RWPE1 (cell line): ENCODE measurements around the gene MAN2A2.

Experiments
- CTCF ChIA-PET: fragments of 350-600 bp; sonication (Branson Sonifier 250); formaldehyde crosslinking; extraction: SDS; loops from one replicate; lab custom pipeline; 2021; lab: Yijun Ruan, JAX
- POLR2A ChIA-PET: fragments of 400-600 bp; formaldehyde crosslinking; extraction: SDS; loops from one replicate; lab custom pipeline; 2020; ENCODE audit warnings: antibody characterized with exemption; ENCODE audit not compliant: low non-redundant PET; lab: Yijun Ruan, JAX
- DNase-seq: peaks from one replicate; pipeline ENCODE4 v3.0.0; 2012; ENCODE audit warnings: low spot score
- H3K27ac ChIP-seq: fragments of 450-650 bp; 2 replicates; pipeline ENCODE4 v1.5.1; 2017
- TF ChIP-seq, protein P1 (sequence below): fragments of 450-650 bp; conservative IDR thresholded peaks from 2 replicates; pipeline ENCODE4 v1.5.1; 2017; ENCODE audit warnings: low read depth, mild to moderate bottlenecking

Gene MAN2A2

DNA sequence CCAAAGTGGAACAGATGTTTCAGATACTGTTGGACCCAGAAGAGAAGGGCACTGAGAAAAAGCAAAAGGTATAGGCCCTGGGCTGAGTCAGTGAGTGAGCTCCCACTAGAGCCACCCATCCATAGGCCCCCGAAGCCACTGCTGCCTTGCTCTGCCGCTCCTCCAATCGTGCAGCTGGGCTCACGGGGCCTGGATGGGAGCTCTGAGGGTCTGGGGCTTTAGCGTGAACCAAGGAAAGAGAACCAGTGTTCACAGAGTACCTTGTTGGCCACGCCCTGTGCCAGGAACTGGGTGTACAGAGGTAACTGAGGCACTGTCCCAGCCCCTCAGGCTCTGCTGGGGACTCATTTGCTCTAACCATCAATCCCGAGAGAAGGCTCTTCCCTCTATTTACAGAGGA, 36.7 kb downstream of the MAN2A2 start:
- CTCF ChIA-PET, result interaction anchor here (0.6 to 0.8 kb wide), 2 partner anchors 8 to 495 kb away, joined by 4 read pairs; no protein-coding TSS in a partner anchor
- DNase-seq, result no peak
- POLR2A ChIA-PET, result no interaction called here
- TF ChIP-seq, protein P1, sequence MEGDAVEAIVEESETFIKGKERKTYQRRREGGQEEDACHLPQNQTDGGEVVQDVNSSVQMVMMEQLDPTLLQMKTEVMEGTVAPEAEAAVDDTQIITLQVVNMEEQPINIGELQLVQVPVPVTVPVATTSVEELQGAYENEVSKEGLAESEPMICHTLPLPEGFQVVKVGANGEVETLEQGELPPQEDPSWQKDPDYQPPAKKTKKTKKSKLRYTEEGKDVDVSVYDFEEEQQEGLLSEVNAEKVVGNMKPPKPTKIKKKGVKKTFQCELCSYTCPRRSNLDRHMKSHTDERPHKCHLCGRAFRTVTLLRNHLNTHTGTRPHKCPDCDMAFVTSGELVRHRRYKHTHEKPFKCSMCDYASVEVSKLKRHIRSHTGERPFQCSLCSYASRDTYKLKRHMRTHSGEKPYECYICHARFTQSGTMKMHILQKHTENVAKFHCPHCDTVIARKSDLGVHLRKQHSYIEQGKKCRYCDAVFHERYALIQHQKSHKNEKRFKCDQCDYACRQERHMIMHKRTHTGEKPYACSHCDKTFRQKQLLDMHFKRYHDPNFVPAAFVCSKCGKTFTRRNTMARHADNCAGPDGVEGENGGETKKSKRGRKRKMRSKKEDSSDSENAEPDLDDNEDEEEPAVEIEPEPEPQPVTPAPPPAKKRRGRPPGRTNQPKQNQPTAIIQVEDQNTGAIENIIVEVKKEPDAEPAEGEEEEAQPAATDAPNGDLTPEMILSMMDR, result no peak
- no peak overlapping the region for H3K27ac ChIP-seq

DNA sequence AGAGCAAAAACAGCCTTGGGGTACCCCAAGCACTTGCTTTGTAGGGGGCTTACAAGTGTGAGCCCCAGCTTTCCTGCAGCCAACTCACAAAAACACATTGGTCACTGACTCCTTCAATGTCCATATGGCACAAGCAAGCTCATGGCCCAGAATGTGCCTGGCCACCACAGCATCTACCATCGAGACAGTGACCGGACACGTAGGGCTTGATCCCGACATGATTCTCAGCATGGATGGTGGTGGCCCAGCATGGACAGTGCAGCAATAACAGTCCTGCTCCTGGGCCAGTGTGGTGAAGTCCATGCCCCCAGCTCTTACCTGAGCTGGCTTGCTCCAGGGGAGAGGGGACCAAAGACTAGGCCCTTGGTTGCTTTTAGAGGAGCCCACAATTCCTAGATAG, 37.9 kb downstream of the MAN2A2 start:
- DNase-seq, result no peak
- ChIA-PET POLR2A (no interaction called here), CTCF (interaction anchor here (0.7 to 2.5 kb wide), 2 partner anchors 9 to 16 kb away, joined by 3 to 8 read pairs; partner anchors contain the start of gene HDDC3)
- H3K27ac ChIP-seq, result peak overlapping the region; percentile 3; the same call in 1 of the 2 replicates
- TF ChIP-seq, protein P1, result no peak

GRCh38 chr15:90942354-90943120, 39.4 kb downstream of the MAN2A2 start:
- POLR2A ChIA-PET, result no interaction called here
- TF ChIP-seq, protein P1, result no peak
- DNase-seq, result no peak
- H3K27ac ChIP-seq, result no peak overlapping the region
- CTCF ChIA-PET, result interaction anchor here (2.5 to 3.2 kb wide), 2 partner anchors 10 to 14 kb away, joined by 8 to 16 read pairs; partner anchors contain the start of gene HDDC3

- H3K27ac ChIP-seq, result no peak overlapping the region
- TF ChIP-seq, protein P1, result no peak
- DNase-seq, result no peak
- ChIA-PET CTCF (interaction anchor here (3.2 kb wide), 1 partner anchor 12 kb away, joined by 16 read pairs; no protein-coding TSS in a partner anchor), POLR2A (no interaction called here)
Measured at GRCh38 chr15:90945091-90945490, 42.0 kb downstream of the MAN2A2 start.

GRCh38 chr15:90946538-90946937, 43.4 kb downstream of the MAN2A2 start:
- ChIA-PET POLR2A (no interaction called here), CTCF (interaction anchor here (0.6 to 0.8 kb wide), 3 partner anchors 10 to 15 kb away, joined by 3 read pairs; partner anchors contain the start of gene HDDC3)
- TF ChIP-seq, protein P1, result no peak
- H3K27ac ChIP-seq, result no peak overlapping the region
- DNase-seq, result no peak

DNA sequence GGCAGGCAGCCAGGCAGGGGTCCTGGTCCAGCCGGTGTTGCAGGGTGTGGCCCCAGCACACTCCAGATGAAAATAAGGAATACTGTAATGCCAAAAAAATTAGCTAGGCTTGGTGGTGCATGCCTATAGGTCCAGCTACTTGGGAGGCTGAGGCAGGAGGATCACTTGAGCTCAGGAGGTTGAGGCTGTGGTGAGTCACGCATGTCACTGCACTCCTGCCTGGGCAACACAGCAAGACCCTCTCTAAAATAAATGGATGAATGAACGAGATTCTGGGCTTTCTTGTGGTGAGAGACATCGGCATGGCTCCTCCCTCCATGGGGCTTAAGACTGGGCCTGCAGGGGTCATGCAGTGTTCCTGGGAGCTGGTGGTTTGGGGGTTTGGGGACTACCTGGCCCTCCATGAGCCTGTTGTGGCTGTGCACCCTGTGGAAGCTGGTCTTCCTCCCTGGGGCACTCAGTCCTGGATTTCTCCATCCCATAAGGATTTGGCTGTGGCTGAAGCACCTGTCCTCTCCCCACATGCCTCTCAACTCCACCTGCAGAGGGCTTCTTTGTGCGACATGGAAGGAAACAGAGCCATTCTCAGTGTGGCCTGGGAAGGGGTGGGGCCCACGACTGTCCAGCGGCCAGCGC, 44.0 kb downstream of the MAN2A2 start:
- ChIA-PET CTCF (interaction anchor here (0.6 kb wide), 1 partner anchor 16 kb away, joined by 3 read pairs; no protein-coding TSS in a partner anchor), POLR2A (no interaction called here)
- peak overlapping the region; percentile 66; the same call in 1 of the 2 replicates for H3K27ac ChIP-seq
- TF ChIP-seq, protein P1, result no peak
- DNase-seq, result no peak
